Astrocyte of the cerebellum (primary cell): ENCODE data around the gene LRRFIP1.

Experiments
- DNase-seq: peaks from one replicate; pipeline ENCODE4 v3.0.0-alpha.2; 2011; ENCODE audit warnings: low read depth
- H3K4me3 ChIP-seq: 2 replicates; pipeline ENCODE4 v1.5.1; 2011; ENCODE audit warnings: mild to moderate bottlenecking, low read depth, low read length, moderate library complexity
- in situ Hi-C: cut with HindIII; loops from 2 replicates; pipeline ENCODE4 v1.10.0; 2017; ENCODE audit warnings: low sequenced_read_pairs
- TF ChIP-seq, protein P1 (sequence below): IDR thresholded peaks from 2 replicates; pipeline ENCODE4 v1.5.1; 2012; ENCODE audit warnings: low read length, low read depth, moderate library complexity, mild to moderate bottlenecking; ENCODE audit errors: missing control alignments

LRRFIP1 gene

DNA sequence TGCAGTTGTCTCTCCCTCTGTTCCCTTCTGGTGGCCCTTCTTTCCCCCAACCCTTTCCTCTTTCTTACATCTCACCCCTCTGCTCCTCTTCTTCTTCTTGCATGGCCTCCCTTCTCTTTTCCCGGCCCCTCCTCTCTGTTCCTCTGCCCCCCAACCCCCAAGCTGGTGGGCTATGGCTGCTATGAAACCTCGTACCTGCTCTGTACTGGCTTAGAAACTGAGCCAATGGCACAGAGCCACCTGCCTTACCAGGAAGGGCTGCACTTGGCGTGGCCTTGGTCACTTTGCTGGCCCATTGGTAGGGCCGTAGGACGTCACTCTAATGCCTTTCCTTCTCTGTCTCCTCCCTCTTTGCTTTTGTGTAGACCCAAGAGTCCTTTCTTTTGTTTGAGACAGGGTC lies 78.9 kb downstream of the LRRFIP1 start:
- in situ Hi-C loops, result no loop called here
- no peak overlapping the region for H3K4me3 ChIP-seq
- no peak for DNase-seq
- TF ChIP-seq, protein P1, sequence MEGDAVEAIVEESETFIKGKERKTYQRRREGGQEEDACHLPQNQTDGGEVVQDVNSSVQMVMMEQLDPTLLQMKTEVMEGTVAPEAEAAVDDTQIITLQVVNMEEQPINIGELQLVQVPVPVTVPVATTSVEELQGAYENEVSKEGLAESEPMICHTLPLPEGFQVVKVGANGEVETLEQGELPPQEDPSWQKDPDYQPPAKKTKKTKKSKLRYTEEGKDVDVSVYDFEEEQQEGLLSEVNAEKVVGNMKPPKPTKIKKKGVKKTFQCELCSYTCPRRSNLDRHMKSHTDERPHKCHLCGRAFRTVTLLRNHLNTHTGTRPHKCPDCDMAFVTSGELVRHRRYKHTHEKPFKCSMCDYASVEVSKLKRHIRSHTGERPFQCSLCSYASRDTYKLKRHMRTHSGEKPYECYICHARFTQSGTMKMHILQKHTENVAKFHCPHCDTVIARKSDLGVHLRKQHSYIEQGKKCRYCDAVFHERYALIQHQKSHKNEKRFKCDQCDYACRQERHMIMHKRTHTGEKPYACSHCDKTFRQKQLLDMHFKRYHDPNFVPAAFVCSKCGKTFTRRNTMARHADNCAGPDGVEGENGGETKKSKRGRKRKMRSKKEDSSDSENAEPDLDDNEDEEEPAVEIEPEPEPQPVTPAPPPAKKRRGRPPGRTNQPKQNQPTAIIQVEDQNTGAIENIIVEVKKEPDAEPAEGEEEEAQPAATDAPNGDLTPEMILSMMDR, result no peak

DNA sequence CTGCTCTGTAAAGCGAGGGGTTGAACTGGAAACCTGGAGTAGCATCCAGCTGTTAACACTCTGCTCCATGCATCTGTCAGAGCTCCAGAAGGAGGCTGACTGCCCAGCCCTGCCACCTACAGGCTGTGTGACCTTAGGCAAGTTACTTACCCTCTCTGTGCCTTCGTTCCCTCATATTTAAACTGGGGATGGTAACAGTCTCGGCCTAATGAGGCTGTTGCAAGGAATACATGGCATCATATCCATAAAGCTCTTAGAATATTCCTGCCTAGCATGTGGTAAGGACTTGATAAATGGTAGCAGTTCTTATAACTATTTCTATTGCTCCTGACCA lies 80.6 kb downstream of the LRRFIP1 start:
- no peak for DNase-seq
- in situ Hi-C loops, result no loop called here
- TF ChIP-seq, protein P1, result no peak
- H3K4me3 ChIP-seq, result no peak overlapping the region

DNA sequence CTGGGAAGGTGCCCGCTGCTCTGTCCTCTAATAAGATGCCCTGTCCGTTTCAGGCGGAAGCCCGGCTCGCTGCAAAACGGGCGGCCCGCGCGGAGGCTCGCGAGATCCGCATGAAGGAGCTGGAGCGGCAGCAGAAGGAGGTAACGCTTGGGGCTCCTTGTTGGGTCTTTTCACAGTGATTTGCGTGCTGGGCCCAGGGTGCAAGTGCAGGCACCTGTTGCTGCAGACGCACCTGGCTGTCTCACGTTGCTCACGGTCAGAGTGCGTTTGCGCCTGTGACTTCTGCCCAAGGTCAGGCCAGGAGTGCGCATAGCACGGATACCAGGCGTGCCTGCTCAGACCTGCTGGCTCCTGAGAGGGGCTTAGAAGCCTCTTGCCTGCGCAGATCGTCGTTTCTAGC lies 81.1 kb downstream of the LRRFIP1 start:
- TF ChIP-seq, protein P1, result no peak
- H3K4me3 ChIP-seq, result no peak overlapping the region
- no peak for DNase-seq
- in situ Hi-C loops, result no loop called here

DNA sequence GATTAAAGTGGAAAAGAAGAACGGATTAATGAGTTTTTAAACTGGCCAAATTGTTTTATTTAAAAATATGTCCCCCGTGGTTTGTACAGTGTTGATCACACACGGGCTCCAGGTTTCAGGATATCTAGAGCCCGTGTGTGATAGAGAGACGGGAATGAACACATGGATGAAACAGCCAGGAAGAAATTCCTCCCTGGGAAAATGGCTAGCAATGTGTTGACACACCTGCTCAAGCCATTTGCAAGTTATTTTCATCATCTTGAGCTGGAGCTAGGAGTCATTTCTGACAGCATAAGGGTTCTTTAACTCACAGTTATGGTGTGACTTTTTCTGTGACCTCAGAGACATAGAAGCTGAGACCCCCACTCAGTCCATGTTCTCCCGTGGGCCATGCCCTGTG lies 81.6 kb downstream of the LRRFIP1 start:
- in situ Hi-C loops, result no loop called here
- DNase-seq, result no peak

DNA sequence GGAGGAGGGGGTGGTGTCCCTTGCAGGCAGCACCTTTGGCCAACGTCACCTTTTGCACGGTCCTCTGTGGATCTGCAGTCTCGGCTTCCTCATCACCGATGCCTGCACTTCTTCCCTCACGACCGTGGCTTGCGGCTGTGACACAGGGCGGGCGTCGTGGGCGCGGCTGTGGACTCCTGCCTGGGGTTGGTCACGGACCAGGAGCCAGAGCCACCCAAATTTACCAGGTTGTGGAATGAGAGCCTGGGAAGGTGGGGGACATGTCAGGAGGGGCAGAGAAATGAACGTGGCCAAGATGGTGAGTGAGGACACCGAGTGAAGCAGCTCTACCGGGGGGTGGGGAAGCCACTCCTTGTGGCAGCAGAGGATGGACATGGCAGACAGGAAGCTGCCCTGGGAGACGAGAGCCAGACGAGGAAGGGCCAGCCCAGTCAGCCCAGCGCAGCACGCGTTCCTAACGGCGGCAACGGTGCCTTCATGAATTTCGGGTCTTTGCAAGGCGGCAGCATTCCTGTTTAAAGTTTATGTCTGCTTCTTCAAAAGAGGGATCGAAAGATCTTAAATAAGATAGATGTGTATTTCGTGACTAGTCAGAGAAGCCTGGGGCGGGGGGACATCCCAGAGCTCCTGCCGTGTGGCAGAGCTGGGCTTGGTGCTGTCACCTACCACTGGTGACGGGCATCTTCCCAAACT lies 84.2 kb downstream of the LRRFIP1 start:
- TF ChIP-seq, protein P1, result no peak
- in situ Hi-C loops, result no loop called here
- no peak for DNase-seq
- H3K4me3 ChIP-seq, result no peak overlapping the region

More for the DNA sequence above, 81.6 kb downstream of the LRRFIP1 start:
- H3K4me3 ChIP-seq, result no peak overlapping the region
- TF ChIP-seq, protein P1, result no peak

DNA sequence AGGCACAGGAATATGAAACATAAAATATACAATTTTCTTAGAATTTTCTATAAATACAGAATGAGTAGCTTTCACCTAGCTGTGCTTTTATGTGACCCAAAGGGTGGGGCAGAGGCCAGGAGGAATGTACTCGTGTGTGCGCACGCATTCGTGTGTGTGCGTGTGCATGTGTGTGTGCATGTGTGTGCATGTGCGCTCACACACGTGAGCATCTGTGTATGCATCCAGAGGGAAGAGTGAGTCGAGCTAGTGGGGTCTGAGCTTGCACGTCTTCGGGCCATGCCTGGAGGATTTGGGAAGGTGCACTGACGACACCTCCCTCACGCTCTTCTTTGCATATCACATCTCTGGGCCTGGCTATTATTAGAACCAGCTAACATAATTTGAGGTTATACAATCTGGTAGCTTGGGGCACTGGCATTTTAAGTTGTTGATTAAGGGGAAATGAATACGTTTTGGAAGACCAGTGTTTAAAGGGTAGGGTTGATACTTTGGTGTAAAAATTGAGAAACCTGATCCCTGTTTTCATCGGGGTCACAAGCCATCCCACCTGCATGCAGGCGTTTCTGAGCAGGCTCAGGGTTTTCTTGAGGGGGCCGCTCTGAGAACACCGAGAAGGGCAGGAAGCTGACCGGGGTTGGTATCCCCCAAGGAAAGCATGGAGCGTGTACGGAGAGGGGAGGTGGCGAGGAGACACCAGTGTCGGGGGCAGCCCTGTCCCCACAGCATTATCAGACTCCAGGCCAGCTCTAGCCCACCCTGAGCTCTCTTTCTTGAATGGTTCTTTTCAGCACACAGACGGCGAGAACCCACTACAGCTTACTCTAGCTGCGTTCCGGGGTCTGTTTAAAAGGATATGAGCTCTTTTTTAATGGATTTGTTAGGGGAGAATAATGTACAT lies 85.3 kb downstream of the LRRFIP1 start:
- TF ChIP-seq, protein P1, result no peak
- H3K4me3 ChIP-seq, result no peak overlapping the region
- in situ Hi-C loops, result no loop called here
- DNase-seq, result no peak
